SK-N-SH treated with all-trans-retinoic acid at 6 μM for 48 hours (cell line): ENCODE results near the gene ERC1.

Source experiments
- ZFP3 ChIP-seq: fragments of 250-450 bp; sonication (Bioruptor Pico); IDR thresholded peaks from 2 replicates; pipeline ENCODE4 v1.5.0; 2020; ENCODE audit warnings: mild to moderate bottlenecking, moderate library complexity
- ZNF8 ChIP-seq: fragments of 450-650 bp; formaldehyde crosslinking; IDR thresholded peaks from 2 replicates; pipeline ENCODE4 v1.5.0; 2020; ENCODE audit warnings: mild to moderate bottlenecking, moderate library complexity
- TF ChIP-seq, protein P1 (sequence below): fragments of 250-450 bp; sonication (Bioruptor Pico); IDR thresholded peaks from 2 replicates; pipeline ENCODE4 v1.5.1; 2020; ENCODE audit warnings: low read depth, mild to moderate bottlenecking, moderate library complexity

DNA sequence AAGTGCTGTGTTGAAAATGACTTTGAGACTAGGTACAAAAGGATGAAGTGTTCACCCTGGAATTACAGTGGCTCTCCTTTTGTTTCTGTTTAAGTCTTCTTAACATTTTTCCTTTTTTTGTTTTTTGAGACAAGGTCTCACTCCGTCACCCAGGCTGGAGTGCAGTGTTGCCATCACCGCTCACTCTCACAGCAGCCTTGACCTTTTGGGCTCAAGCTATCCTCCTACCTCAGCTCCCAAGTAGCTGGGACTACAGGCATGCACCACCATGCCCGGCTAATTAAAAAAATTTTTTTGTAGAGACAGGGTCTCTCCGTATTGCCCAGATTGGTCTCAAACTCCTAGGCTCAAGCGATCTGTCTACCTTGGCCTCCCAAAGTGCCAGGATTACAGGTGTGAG is 20.1 kb downstream of the ERC1 start:
- TF ChIP-seq, protein P1, sequence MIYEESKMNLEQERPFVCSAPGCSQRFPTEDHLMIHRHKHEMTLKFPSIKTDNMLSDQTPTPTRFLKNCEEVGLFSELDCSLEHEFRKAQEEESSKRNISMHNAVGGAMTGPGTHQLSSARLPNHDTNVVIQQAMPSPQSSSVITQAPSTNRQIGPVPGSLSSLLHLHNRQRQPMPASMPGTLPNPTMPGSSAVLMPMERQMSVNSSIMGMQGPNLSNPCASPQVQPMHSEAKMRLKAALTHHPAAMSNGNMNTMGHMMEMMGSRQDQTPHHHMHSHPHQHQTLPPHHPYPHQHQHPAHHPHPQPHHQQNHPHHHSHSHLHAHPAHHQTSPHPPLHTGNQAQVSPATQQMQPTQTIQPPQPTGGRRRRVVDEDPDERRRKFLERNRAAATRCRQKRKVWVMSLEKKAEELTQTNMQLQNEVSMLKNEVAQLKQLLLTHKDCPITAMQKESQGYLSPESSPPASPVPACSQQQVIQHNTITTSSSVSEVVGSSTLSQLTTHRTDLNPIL (CRISPR knock-in tag), result no peak
- TF ChIP-seq ZNF8 (CRISPR knock-in tag) (no peak), ZFP3 (CRISPR knock-in tag) (no peak)
